HepG2 (cell line): ENCODE data around the gene ST8SIA4. TPM values are rescaled to one million over a fixed set of nuclear protein-coding genes. Genes with fewer than 3 reads are reported as not detected.

Source experiments
- ATAC-seq: fragments of 200-7000 bp; cut with Tn5 transposase; 3 replicates; pipeline ENCODE4 v1.9.1; 2020; ENCODE audit warnings: mild to moderate bottlenecking, moderate library complexity
- BruUV-seq: library from RNA; stranded (reverse); fragments of 400-500 nt; replicated peaks from 2 replicates; lab custom pipeline; 2021; lab: Mats Ljungman, UMichigan
- CTCF ChIA-PET: fragments of 300-600 bp; formaldehyde crosslinking; extraction: SDS; loops from one replicate; lab custom pipeline; 2021; ENCODE audit warnings: low total read pairs, inconsistent platforms, low intra/inter-chr PET ratio; lab: Yijun Ruan, JAX
- POLR2A ChIA-PET: fragments of 350-600 bp; sonication (Branson Sonifier 250); formaldehyde crosslinking; loops from one replicate; lab custom pipeline; 2020; ENCODE audit warnings: antibody characterized with exemption, inconsistent platforms; lab: Yijun Ruan, JAX
- DNase-seq: peaks from one replicate; pipeline ENCODE4 v3.0.0-alpha.2; 2015; ENCODE audit warnings: low spot score
- FAIRE-seq: peaks from 3 replicates; lab custom pipeline; 2011; peaks lifted over from hg19 to GRCh38; lab: Jason Lieb, UNC
- H2AFZ ChIP-seq: one replicate; pipeline ENCODE4 v1.6.1; 2011; ENCODE audit warnings: low read length, inconsistent platforms
- H3K27ac ChIP-seq: fragments of 300-600 bp; 3 replicates; pipeline ENCODE4 v1.8.0; 2011; ENCODE audit warnings: mixed run types, mild to moderate bottlenecking, mixed read lengths, low read length, inconsistent platforms; ENCODE audit not compliant: insufficient read depth; ENCODE audit errors: extremely low read length
- H3K27me3 ChIP-seq, 2 experiments: fragments of 200-600 bp in 1 of 2; 2 replicates in 1 of 2; 3 replicates in 1 of 2; pipeline versions ENCODE4 v1.6.0 to v1.8.0; 2011; ENCODE audit warnings: low read length in 2 of 2, mild to moderate bottlenecking in 2 of 2, moderate library complexity in 2 of 2, inconsistent platforms in 1 of 2; ENCODE audit not compliant: insufficient read depth in 2 of 2, control insufficient read depth in 1 of 2
- H3K36me3 ChIP-seq, 2 experiments: fragments of 200-600 bp in 1 of 2; replicated peaks in 1 of 2; 2 replicates in 1 of 2; 3 replicates in 1 of 2; pipeline versions ENCODE4 v1.5.1 to v1.8.0; 2011; ENCODE audit warnings: low read length in 2 of 2, inconsistent platforms in 1 of 2; ENCODE audit not compliant: insufficient read depth in 2 of 2, control insufficient read depth in 1 of 2
- H3K4me1 ChIP-seq: 2 replicates; pipeline ENCODE4 v1.5.1; 2012; ENCODE audit warnings: low read length, inconsistent platforms; ENCODE audit not compliant: insufficient read depth
- H3K4me2 ChIP-seq: 2 replicates; pipeline ENCODE4 v1.6.0; 2011; ENCODE audit warnings: low read depth, low read length, inconsistent platforms
- H3K4me3 ChIP-seq, 3 experiments: fragments of 200-600 bp in 1 of 3; sonication (generic), shearing (Covaris generic) in 1 of 3; replicated peaks in 1 of 3; 2 replicates each; pipeline ENCODE4 v1.5.1; 2011 to 2016; ENCODE audit warnings: low read length in 3 of 3, inconsistent platforms in 2 of 3, low read depth in 2 of 3, mild to moderate bottlenecking in 2 of 3, control low read depth in 1 of 3, mixed read lengths in 1 of 3; ENCODE audit not compliant: insufficient read depth in 1 of 3
- H3K79me2 ChIP-seq: one replicate; pipeline ENCODE4 v1.6.1; 2011; ENCODE audit warnings: low read length, inconsistent platforms; ENCODE audit not compliant: insufficient read depth
- H3K9ac ChIP-seq: 2 replicates; pipeline ENCODE4 v1.6.0; 2011; ENCODE audit warnings: mild to moderate bottlenecking, low read depth, low read length, inconsistent platforms; ENCODE audit not compliant: insufficient read depth
- H3K9me3 ChIP-seq: 2 replicates; pipeline ENCODE4 v1.5.1; 2012; ENCODE audit warnings: mild to moderate bottlenecking, low read length
- H4K20me1 ChIP-seq: 2 replicates; pipeline ENCODE4 v1.6.0; 2011; ENCODE audit warnings: inconsistent platforms, mild to moderate bottlenecking, low read length, moderate library complexity; ENCODE audit not compliant: insufficient read depth
- CENPX ChIP-seq: sonication (generic); formaldehyde crosslinking; IDR thresholded peaks from 2 replicates; pipeline ENCODE4 v1.9.0; 2021; ENCODE audit warnings: mild to moderate bottlenecking, missing genetic modification reagents, moderate library complexity
- IRF2 ChIP-seq: IDR thresholded peaks from 2 replicates; pipeline ENCODE4 v1.6.1; 2018; ENCODE audit warnings: missing genetic modification reagents, missing compliant biosample characterization
- JARID2 ChIP-seq: sonication (generic); formaldehyde crosslinking; IDR thresholded peaks from 2 replicates; pipeline ENCODE4 v1.8.1; 2023; ENCODE audit warnings: missing genetic modification reagents, inconsistent platforms; ENCODE audit not compliant: insufficient replicate concordance
- MAF1 ChIP-seq: sonication (generic); formaldehyde crosslinking; IDR thresholded peaks from 2 replicates; pipeline ENCODE4 v1.5.0; 2020; ENCODE audit warnings: missing genetic modification reagents, borderline replicate concordance
- SRY ChIP-seq: sonication (generic); formaldehyde crosslinking; IDR thresholded peaks from 2 replicates; pipeline ENCODE4 v1.8.0; 2022; ENCODE audit warnings: mild to moderate bottlenecking, missing genetic modification reagents
- YEATS4 ChIP-seq: sonication (generic); formaldehyde crosslinking; IDR thresholded peaks from 2 replicates; pipeline ENCODE4 v1.4.0; 2020; ENCODE audit warnings: missing genetic modification reagents, borderline replicate concordance
- ZNF225 ChIP-seq: sonication (generic); formaldehyde crosslinking; IDR thresholded peaks from 2 replicates; pipeline ENCODE4 v1.4.0; 2020; ENCODE audit warnings: mild to moderate bottlenecking, missing genetic modification reagents
- ZNF274 ChIP-seq: sonication (generic); formaldehyde crosslinking; IDR thresholded peaks from 2 replicates; pipeline ENCODE4 v1.5.1; 2020; ENCODE audit warnings: mild to moderate bottlenecking, missing genetic modification reagents
- ZNF777 ChIP-seq: sonication (generic); formaldehyde crosslinking; IDR thresholded peaks from 2 replicates; pipeline ENCODE4 v1.4.0; 2020; ENCODE audit warnings: missing genetic modification reagents
- WGBS: methylation state at CpG from one replicate; pipeline ENCODE4 v1.1.6; 2017; ENCODE audit warnings: low lambda C conversion rate; 5-methylcytosine and 5-hydroxymethylcytosine counted together
- in situ Hi-C: cut with HindIII; loops from 2 replicates; pipeline ENCODE4 v1.10.0; 2017; ENCODE audit warnings: low pct_unique_long_range_greater_than_20kb; ENCODE audit not compliant: extremely low pct_ligation_motif_present
- intact Hi-C: fragments of 100-400 bp; cut with micrococcal nuclease; formaldehyde crosslinking; loops from one replicate; pipeline ENCODE4 v1.10.0; 2022; ENCODE audit not compliant: unreplicated experiment
- polyA plus RNA-seq, 8 experiments: library from polyadenylated mRNA; depleted of rRNA in 3 of 8; stranded (reverse) in 7 of 8; unstranded in 1 of 8; fragments of >200 nt; fragmentation: Illumina TruSeq in 4 of 8; extraction: Trizol in 4 of 8; gene quantifications; 2 replicates each; pipeline versions ENCODE4 v1.2.1 to v1.2.3, GENCODE V29; 2011 to 2016; ENCODE audit warnings: low read depth in 4 of 8, missing spikeins in 1 of 8, mixed read lengths in 1 of 8; ENCODE audit not compliant: insufficient read depth in 1 of 8
- total RNA-seq, 5 experiments: library from RNA; depleted of rRNA; stranded (reverse); fragments of >200 nt; fragmentation: Illumina TruSeq; extraction: Trizol; gene quantifications; 2 replicates each; pipeline ENCODE4 v1.2.3, GENCODE V29; 2016; ENCODE audit warnings: low read depth in 1 of 5
- TF ChIP-seq, protein P1 (sequence below): fragments of 450-650 bp; IDR thresholded peaks from 2 replicates; pipeline ENCODE4 v1.6.1; 2016
- TF ChIP-seq, protein P2 (sequence below): sonication (generic); formaldehyde crosslinking; IDR thresholded peaks from 2 replicates; pipeline ENCODE4 v1.5.1; 2020; ENCODE audit warnings: missing genetic modification reagents, mild to moderate bottlenecking, borderline replicate concordance

ST8SIA4 gene
- total and polyA plus RNA-seq, 2 of the 13 experiments (the other 11 are each of a cell fraction or from before 2014, with no cell fraction given): not detected

DNA sequence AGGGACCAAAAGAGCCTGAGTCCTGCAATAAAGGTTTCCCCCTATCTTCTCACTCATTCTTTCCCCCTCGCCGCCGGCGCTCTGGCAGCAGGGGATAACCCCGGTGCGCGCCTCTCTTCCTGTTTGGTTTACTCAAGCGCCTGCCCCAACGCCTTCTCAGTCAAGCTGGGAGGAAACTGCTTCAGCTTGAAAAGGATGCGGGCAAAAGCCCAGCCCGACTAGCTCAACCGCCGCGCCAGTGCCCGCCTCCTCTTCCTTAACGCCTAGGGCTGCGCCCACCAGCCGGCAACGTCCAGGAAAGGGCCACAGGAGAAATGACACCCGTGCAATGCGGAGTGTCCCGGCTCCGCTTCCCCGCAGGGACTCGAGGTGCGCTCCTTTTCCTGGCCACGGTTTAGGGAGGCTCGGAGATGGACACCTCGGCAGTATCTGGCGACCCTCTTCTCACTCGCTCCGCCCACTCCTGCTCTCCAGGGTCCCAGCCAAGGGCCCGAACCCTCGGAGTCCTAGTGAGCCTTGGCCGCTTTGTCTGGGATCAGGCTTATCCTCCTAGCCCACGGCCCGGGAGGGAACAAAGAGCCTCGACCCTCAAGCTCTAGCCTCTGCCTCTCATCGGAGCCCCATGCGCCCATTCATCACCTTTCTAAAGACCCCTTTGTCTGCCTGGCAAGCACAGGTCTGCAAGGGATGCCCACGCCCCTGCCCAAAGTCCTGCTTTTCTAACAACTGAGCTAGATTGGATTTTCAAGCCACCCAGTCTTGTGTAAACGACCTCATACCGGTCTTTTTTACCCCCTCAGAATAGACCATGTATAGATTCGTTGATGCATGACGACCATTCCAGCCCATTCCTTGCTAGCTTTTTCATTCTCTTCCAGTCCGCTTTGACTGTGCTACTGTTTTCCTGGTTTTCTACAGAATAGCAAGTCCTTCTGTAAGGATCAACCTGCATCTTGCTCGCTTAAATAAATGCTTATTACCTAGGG is 2.0 kb downstream of the ST8SIA4 start (continued):
- TF ChIP-seq, protein P1, sequence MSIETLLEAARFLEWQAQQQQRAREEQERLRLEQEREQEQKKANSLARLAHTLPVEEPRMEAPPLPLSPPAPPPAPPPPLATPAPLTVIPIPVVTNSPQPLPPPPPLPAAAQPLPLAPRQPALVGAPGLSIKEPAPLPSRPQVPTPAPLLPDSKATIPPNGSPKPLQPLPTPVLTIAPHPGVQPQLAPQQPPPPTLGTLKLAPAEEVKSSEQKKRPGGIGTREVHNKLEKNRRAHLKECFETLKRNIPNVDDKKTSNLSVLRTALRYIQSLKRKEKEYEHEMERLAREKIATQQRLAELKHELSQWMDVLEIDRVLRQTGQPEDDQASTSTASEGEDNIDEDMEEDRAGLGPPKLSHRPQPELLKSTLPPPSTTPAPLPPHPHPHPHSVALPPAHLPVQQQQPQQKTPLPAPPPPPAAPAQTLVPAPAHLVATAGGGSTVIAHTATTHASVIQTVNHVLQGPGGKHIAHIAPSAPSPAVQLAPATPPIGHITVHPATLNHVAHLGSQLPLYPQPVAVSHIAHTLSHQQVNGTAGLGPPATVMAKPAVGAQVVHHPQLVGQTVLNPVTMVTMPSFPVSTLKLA: no peak
- TF ChIP-seq MAF1 (CRISPR knock-in tag) (no peak), ZNF225 (no peak)

DNA sequence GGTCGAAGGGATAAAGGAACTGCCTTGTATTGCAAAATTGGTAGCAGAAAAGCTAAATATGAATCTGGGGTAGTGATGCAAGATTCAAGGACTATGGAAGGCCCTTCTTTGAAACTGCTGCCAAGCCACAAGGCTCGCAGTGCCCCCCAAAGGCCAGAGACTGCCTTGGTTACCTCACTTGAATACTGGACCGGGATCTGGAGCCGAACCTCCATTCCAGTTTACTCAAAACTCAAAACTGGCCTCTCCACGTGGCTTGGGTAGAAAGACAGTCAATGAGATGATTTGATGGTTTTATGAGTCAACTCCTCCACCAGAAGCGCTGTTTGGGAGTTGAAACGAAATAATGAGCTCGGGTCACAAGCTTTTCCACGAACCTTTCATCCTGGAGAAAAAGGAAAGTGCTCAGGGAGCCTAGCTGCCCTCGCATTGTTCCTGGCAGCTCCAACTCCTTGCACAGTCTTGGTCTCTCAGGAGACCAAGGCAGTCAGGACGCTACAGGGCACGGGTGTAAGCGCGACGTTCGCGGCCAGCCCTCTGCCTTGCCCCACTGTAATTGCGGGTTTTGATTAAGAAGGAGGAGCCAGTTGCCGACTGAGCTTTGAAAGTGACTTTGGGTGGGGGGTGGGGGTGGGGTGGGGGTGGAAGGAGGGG is 2.8 kb downstream of the ST8SIA4 start:
- no peak for DNase-seq
- in situ Hi-C loops: no loop called here
- no peak overlapping the region for H3K4me2 ChIP-seq
- no peaks in the 10 kb centered on the region for H3K9me3 ChIP-seq
- no peak for TF ChIP-seq ZNF777 (CRISPR knock-in tag)
- TF ChIP-seq, protein P2, sequence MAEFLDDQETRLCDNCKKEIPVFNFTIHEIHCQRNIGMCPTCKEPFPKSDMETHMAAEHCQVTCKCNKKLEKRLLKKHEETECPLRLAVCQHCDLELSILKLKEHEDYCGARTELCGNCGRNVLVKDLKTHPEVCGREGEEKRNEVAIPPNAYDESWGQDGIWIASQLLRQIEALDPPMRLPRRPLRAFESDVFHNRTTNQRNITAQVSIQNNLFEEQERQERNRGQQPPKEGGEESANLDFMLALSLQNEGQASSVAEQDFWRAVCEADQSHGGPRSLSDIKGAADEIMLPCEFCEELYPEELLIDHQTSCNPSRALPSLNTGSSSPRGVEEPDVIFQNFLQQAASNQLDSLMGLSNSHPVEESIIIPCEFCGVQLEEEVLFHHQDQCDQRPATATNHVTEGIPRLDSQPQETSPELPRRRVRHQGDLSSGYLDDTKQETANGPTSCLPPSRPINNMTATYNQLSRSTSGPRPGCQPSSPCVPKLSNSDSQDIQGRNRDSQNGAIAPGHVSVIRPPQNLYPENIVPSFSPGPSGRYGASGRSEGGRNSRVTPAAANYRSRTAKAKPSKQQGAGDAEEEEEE (CRISPR knock-in tag): no peak
- no peak for TF ChIP-seq YEATS4
- TF ChIP-seq CENPX (CRISPR knock-in tag): no peak
- no peak for TF ChIP-seq JARID2 (CRISPR knock-in tag)
- no peak for TF ChIP-seq IRF2 (CRISPR knock-in tag)
- TF ChIP-seq SRY (CRISPR knock-in tag): no peak
- TF ChIP-seq ZNF274: no peak
- TF ChIP-seq, all 625 proteins: peak for 0
- Histone ChIP-seq H2AFZ (peak overlapping the region; percentile 36), H3K36me3 (no peaks in the 10 kb centered on the region), H3K79me2 (no peaks in the 10 kb centered on the region), H3K4me1 (no peaks in the 10 kb centered on the region), H3K9ac (no peak overlapping the region), H3K27ac (no peak overlapping the region), H4K20me1 (no peaks in the 10 kb centered on the region), H3K4me3 (no peak overlapping the region), H3K27me3 (peaks cover 3 to 32% of the 10 kb centered on the region in 2 experiments; a peak in 4 of 5 replicates)
- POLR2A ChIA-PET: no interaction called here
- 45% methylated on average over 15 of the region's 19 CpGs for WGBS
- FAIRE-seq: no peak
- CTCF ChIA-PET: no interaction called here
- peak; percentile 29; the same call in 1 of the 3 replicates for ATAC-seq
- no TSS peak for BruUV-seq
- intact Hi-C loops: no loop called here
